HG02678 (cell line): Measurements from ENCODE around the gene TBC1D10B.
"Not testable (repeated sequence)": the region's sequence is repeated elsewhere in the genome, so short reads cannot be mapped to it uniquely, and the experiment has no call there.

ENCODE experiments used
- ATAC-seq: cut with Tn5 transposase; IDR thresholded peaks from one replicate; pipeline ENCODE4 v1.9.1; 2021; ENCODE audit warnings: mild to moderate bottlenecking, moderate library complexity; ENCODE audit not compliant: unreplicated experiment

Gene TBC1D10B

DNA sequence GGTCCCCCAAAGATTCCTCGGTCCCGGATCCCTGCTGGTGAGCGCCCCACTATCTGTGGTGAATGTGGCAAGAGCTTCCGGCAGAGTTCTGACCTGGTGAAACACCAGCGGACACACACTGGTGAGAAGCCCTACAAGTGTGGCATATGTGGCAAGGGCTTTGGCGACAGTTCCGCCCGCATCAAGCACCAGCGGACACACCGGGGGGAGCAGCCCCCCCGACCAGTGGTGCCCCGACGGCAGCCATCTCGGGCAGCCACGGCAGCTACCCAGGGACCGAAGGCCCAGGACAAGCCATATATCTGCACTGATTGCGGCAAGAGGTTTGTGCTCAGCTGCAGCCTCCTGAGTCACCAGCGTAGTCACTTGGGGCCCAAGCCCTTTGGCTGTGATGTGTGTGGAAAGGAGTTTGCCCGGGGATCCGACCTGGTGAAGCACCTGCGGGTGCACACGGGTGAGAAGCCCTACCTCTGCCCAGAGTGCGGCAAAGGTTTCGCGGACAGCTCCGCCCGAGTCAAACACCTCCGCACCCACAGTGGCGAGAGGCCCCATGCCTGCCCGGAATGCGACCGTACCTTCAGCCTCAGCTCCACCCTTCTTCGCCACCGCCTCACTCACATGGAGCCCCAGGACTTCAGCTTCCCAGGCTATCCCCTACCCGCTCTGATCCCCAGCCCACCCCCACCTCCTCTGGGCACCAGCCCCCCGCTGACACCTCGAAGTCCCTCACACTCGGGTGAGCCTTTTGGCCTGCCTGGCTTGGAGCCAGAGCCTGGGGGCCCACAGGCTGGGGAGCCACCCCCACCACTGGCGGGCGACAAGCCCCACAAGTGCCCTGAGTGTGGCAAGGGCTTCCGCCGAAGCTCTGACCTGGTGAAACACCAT is 27.7 kb upstream of the TBC1D10B start:
- ATAC-seq: no peak

DNA sequence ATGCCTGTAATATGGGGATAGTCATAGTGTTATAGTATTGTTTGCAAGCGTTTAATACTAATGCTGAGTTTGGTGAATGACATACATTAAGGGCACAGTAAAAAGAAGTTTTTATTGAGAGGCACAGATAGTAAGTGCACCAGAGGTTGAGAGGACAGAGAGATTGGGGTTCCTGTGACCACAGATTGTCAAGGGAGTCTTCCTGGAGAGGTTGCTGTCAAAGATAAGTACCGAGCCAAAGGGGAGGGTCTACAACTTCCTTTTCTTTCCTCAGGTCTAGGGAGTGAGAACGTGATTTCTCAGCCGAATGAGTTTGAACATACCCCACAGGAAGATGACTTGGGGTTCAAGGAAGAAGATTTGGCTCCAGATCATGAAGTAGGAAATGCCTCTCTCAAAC is 26.8 kb upstream of the TBC1D10B start:
- no peak for ATAC-seq

DNA sequence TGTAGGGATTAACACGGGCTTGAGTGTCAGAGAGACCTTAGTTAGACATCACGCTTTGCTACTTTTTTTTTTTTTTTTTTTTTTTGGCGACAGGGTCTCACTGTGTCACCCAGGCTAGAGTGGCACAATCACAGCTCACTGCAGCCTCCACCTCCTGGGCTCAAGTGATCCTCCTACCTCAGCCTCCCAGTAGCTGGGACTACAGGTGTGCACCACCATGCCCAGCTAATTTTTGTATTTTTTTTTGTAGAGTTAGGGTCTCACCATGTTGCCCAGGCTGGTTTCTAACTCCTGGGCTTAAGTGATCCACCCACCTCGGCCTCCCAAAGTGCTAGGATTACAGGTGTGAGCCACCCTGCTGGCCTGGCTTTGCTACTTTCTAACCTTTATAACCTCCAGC is 26.3 kb upstream of the TBC1D10B start:
- ATAC-seq: not testable (repeated sequence)

DNA sequence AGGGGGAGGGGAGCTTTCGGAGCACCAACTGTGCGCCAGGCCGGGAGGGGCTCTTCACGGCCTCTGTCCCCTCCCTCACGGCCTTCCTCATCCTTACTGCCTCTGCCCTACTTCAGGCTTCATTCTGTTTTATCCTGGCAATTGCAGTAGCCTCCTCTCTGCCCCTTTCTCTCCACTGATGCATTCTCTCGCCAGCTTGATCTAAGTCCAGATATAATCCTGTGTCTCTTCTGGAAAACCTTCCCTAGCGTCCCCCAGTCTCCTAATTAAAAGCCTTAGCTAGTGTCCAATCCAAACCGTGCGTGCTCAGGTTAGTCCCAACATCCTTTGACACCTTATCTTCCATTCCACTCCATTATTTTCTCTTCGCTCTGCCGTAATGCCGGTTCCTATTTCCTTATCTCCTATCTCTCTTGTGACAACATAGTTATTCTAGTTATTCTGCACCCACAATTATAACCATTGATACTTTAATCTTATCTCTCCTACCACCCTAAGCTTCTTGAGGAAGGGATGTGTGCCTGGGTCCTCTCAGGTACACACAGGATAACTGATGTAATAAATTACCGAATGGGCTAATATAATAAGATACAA is 25.8 kb upstream of the TBC1D10B start:
- no peak for ATAC-seq

DNA sequence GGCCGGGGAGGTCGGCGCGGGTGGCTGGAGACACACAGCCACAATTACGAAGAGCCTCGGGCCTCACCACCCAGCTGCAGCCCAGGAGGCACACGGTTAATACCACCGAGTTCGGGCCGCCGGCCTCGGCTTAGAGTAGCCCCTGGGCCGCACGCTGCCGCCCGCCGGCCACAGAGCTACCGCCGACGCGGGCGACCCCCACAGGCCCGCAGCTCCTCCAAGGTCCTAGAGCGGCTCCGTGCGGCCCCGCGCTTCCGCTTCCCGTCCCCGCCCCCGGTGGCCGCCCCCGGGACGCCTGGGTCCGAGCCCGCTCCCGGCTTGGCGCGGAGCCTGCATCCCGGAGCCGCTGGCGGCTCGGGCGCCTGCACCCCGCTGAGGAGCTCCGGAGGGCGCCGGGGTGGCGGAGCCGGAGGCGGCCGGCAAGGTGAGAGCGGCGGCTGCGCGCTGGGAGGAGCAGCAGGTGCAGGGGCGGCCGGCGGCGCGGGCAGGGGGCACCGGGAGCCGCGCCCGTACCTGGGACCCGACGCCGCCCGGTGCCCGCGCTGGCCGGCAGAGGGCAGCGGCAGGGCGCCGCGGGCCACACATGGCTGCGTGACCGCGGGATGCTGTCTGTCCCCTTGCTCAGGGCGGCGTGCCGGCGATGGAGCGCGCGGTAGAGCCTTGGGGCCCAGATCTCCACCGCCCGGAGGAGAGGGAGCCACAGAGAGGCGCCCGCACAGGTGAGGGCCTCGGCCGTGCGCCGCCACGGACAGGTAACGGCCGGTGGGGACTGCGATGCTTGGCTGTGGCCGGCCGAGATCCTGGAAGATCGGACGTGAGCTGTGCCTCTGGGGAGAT is 25.1 kb upstream of the TBC1D10B start, which contains the start of gene ZNF48:
Gene ZNF48 (plus strand): TSS at position 266 of the 837 bp plus-strand sequence. CDS start 375 bp downstream, at position 641.
- peak; percentile 76 for ATAC-seq

DNA sequence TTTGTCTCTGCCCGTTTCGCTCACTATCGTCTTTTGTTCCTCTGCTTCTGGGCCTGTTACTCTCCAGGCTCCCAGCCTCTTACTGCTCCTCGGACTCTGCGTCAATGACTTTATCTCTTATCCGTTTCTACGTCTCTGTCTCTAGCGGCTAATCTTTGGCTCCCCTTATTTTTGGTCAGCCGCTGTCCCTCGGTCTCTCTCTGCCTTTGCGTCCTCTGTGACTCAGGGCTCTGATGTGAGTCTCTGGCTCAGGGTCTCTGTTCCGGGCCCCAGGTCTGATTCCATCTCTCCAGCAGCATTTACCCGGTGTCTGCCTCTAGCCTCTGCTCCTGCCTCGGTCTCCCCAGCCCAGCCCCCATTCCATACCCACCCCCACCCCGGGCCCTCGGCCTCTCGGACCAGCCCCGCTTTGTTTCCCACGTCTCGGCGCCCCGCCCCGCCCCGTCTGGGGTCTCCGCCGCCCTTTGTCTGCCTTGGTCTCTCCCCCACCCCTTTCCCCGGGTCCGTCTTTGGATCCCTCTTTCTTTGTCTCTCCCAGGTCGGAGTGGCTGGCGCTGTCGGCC is 24.4 kb upstream of the TBC1D10B start:
- no peak for ATAC-seq

DNA sequence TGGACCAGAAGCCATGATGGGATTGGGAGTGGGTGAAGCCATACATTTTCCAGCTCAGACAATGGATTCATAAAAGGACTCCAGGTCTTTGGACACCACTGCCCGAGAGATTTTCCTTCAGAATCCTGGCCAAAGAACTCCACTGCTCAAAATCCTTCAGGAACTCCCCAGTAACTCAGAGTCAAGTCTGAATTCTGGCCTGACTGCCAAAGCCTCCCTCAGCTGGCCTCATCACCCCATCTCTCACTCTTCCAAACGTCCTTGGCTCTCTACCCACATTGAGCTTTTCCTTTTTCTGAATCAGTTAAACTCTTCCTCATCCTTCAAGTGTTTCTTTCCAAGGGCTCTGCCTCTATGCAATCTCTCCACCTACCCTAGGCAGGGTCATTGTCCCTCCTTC is 13.2 kb upstream of the TBC1D10B start:
- no peak for ATAC-seq

DNA sequence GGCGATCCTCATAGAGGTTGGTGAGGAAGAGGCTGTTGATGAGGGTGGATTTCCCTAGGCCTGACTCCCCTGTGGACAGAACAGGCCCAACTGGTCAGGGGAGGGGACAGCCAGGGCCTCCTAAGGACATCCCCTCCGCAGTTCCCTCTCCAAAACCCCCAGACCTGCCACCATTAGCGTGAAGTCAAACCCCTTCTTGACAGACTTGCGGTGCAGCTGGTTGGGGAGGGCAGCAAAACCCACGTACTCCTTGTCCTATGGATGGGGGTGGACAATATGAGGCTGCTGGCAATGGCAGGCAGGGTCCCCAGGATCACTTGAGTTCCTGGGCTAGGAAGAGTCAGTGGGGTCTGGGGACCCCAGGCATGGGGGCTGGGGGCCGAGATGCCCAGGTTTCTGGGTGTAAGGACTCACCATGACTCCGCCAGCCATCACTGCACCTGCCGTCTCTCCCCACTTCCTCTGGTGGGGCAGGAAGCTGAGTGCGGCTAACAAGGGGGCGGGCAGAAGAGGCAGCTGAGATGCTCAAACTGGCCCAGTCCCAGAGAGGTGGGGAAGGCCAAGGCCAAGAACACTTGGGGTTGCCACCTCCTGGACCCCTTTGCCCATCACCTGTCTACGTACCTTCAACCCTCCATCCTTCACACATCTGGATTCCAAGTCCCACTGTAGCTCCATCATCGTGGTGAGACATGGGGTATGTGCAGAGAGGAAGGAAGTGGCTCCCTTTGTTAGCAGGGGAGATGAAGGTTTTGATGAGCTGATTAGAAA is 12.0 kb upstream of the TBC1D10B start, which contains the start of gene SEPTIN1:
Gene SEPTIN1 (minus strand): TSS at position 451 of the 771 bp plus-strand sequence. CDS start 19 bp downstream, at position 432.
- ATAC-seq: peak; percentile 29

DNA sequence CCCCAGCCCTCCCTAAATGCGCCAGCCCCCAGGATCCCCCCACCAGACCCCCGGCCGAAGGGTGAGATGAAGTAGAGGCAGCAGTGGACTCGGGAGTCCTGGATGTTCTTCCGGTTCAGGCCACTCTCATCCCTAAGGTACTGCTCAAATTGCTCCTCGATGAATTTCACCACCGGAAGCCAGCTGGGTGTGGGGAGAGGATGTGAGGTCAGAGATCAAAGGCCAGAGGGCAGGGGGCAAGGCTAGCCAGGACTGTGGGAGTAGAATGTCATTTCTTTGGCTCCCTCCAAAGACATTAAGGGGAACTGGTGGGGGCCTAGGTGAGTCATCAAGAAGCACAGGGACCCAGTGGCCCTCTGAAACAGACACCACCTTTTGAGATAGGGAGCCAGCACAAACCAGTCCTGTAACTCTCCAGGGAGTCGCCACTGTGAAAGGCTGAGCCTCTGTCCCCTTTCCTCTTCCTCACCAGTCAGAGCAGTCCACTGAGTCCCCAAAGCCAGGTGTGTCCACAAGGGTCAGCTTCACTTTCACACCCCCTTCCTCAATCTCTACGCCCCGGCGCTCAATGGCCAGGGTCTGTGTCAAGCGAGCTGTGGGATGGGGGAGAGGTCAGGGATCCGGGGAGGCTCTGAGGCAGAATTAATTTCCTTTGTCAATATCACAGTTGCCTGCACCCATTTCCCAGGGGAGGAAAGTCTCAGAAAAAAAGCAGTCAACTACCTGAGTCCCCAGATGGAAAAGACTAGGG is 11.2 kb upstream of the TBC1D10B start:
- ATAC-seq: no peak

DNA sequence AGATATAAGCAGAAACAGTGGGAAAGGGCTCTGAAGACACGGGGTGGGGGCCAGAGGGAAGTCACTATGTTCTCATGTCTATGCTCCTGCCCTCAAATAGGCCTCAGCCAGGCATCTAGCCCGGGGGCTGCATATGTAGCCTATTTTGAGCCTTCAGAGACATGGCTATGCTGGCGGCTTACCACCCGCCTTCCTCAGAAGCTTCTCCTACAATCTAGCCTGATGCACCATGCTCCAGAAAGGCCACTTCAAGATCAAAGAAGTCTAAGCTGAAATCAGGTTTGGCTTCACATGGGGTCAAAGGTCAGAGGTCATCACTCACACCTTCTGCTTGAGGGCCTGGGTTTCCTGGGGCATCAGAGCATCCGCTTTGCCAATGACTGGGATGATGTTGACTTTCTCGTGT is 10.5 kb upstream of the TBC1D10B start:
- ATAC-seq: no peak

DNA sequence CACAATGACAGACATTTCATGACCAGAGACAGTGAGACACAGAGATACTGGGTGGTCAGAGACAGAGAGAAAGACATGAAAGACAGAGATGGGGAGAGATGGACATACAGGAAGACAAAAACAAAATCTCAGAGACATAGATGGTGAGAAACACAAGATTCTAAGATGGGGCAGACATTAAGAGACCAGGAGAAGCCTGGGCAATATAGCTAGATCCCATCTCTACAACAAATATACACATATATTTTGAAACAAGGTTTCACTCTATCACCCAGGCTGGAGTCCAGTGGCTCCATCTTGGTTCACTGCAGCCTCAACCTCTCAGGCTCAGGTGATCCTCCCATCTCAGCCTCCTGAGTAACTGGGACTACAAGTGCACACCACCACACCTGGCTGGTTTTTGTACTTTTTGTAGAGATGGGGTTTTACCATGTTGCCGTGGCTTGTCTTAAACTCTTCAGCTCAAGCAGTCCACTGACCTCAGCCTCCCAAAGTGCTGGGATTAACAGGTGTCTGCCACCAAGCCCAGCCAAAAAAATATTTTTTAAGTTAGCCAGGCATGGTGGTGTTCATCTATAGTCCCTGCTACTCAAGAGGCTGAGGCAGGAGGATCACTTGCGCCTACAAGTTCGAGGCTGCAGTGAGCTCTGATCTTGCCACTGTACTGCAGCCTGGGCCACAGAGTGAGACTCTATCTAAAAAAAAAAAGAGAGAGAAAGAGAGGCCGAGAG is 9.9 kb upstream of the TBC1D10B start:
- no peak for ATAC-seq

DNA sequence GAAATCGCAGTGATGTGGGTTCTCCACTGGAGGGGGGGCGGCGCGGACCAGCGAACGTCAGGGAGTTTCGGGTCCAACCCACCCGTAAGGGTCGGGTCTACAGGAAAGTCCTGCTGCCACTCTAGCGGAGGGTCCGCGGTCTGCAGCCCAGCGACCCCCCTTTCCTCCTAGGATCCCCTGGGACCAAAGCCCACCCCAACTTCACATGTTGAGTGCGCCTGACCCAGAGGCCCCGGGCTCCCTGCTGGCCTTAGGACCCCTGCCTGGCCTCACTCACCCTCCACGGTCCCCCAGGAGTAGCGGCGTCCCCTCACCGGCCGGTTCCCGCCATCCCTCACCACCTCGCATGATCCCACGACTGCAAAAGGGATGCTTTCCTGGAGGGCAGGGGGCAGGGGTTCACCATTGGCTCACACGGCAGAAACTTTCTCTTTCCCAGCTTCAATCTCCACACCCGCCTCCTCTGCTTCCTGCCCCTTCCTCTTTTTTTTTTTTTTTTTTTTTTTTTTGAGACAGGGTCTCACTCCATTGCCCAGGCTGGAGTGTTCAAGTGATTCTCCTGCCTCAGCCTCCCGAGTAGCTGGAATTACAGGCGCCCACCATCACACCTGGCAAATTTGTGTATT is 9.0 kb upstream of the TBC1D10B start:
- ATAC-seq: no peak

DNA sequence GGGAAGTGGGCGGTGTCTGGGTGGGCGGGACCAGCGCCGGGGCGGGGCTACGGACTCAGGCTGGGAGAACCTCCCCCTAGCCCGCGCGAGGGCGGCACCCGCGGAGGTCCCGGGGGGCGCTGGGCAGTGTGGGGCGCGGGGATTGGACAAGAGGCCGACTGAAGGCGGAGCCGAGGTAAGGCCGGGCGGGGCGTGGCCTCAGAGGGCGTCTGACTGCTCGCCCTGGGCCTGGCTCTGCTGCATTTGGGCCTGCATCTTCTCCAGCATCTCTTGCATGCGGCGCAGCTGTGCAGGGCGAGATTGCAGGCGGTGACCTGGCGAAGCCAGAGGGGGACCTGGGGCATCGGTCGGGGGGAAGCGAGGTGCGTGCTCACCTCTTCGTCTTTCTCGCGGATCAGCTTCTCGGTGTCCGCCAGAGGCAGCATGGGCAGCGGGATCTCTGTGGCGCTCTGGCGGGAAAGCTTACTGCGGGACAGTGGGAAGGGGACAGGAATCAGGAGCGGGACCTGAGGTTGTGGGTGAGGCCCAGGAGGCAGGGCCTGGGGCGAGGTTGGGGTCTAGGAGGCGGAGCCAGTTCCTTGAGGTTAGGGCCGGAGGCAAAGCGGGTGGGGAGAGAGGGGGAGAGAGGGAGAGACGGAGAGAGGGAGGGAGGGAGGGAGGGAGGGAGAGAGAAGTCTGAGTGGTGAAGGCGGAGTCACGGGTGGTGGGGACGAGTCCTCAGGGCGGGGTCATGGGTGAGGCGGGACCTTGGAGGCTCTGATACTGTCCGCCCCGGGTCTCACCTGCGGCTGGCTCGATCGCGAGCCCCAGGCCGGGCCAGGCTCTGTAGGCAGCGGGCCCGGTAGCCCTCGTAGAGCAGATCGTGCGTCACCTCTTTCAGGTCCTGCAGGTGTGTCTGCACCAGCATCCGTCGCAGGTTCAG is 8.2 kb upstream of the TBC1D10B start:
- ATAC-seq: peak; percentile 88

DNA sequence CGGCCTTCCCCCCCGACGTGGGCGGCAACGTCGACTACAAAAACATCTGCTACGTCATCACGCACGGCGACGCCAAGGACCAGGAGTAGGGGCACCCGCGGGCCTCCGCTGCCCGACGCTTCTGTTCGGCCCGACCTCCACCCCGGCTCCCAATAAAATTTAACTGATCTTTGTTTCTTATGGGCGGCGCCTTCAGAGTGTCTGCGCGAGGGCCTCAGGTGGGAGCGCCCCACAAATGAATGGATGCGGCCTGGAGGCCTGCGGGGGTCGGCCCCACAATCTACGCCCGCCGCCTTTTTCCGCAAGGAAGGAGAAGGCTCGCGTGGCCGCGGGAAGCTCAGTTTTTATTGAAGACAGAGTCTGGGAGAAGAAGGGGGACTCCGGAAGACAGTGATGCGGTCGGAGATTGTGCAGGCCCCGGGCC is 7.5 kb upstream of the TBC1D10B start:
- ATAC-seq: peak; percentile 42

DNA sequence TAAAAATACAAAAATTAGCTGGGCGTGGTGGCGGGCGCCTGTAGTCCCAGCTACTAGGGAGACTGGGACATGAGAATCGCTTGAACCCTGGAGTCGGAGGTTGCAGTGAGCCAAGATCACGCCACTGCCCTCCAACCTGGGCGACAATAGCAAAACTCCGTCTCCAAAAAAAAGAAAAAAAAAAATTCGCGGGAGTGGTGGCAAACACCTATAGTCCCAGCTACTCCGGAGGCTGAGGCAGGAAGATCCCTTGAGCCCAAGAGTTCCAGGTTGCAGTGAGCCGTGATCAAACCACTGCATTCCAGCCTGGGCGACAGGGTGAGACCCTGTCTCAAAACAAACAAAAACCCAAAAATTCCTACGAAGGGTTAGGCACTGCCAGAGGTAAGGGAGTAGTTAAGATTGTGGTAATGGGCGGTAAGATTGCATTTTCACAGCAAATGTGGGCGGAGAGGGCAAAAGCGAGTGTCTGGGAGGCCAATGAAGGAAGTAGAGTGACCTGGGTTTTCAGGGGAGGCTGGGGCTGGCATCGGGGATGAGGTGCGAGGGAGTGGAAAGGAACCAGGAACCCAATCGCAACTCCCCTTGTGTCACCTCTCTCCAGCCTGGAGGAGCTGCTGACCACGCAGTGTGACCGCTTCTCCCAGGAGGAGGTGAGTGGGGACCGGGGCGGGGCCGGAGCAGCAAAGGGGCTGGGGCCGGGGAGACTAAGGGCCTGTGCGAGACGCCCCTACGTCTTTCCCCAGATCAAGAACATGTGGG is 6.9 kb upstream of the TBC1D10B start:
- no peak for ATAC-seq

DNA sequence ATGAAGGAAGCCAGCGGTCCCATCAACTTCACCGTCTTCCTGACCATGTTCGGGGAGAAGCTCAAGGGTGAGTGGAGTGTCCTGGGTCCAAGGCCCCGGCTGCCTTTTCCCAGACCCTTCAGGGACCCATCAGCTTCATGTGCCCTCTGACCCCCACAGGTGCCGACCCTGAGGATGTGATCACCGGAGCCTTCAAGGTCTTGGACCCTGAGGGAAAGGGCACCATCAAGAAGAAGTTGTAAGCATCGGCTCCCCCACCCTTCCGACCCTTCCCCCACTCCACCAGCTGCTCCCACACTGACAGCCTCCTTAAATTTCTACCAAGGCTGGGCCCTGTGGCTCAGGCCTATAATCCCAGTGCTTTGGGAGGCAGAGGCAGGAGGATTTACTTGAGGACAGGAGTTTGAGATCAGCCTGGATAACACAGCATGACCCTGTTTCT is 6.2 kb upstream of the TBC1D10B start:
- no peak for ATAC-seq
